Activated gamma-delta T cell treated with anti-CD3 and anti-CD28 coated beads, Interleukin-2, amount 50 U/mL, for 16 hours (primary cell): ENCODE data around the gene ZNF860.
"Not testable (repeated sequence)": the region's sequence is repeated elsewhere in the genome, so short reads cannot be mapped to it uniquely, and the experiment has no call there.

ENCODE experiments used
- DNase-seq: peaks from one replicate; pipeline ENCODE4 v3.0.0-alpha.2; 2020; ENCODE audit warnings: low read depth

ZNF860 gene

DNA sequence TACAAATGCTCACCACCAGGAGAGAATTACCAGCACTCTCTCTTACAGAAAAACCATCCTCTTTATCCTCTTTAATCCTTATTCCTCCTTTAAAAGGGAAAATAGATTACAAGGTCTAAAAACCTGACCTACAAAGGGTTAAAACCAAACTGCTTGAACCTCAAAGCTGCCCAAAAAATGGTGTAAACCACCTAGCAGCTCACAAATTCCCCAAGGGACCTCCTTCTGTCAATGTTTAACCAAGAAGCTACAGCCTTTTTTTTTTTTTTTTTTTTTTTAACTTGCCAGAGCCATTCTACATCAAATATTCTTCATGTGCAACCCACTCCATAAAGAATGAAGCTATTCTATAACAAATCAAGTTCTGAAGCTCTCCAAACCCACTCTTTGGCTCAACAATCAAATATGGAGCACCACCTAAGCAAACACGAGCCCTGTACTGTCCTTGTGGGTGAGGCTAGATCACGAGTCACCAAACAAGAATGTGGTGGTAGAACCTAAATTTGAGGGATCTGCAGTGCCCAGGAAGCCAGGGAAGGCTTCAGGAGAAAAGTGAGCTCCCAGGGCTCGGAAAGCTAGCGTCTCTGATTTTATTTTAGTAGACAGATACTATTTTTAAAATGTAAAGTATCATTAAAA lies 20.6 kb upstream of the ZNF860 start:
- DNase-seq, result no peak

DNA sequence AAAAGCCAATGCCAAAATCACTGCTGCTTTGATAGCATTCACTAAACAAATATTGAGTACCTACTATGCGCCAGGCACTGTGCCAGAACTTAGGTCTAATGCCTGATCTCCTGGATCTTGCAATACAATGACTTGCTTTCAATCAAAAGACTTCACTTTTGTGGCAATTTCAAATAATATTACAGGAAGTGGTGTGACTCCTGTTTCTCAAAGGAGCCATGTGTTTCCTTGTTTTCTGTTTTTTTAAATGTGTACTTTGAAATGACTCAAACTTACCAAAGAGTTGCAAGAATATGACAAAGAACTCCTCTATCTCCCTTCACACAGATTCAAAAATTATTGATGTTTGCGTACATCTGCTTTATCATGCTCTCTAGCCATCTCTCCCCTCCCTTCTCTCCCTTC lies 18.7 kb upstream of the ZNF860 start:
- no peak for DNase-seq

DNA sequence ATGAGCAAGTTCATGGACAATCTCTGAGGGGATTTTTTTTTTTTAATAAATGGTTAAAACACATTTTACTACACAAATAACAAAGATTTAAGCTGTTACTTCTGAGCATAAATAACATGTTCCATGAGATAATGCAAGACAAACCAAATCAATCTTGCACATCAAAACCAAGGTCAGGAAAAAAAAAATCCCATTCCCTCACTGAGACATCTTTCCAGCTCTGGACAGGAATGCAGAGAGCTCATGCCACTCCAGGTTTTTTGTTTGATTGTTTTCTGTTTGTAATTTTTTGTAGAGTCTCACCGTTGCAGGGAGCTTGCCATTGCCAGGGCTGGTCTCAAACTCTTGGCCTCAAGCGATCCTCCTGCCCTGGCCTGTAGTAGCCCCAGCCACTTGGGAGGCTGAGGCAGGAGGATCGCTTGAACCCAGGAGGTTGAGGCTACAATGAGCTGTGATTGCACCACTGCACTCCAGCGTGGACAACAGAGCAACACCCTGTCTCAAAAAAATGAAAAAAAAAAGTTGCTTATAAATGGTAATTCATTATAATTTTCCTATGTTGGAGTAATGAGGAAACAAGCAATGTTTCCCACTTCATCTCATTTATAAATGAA lies 14.5 kb upstream of the ZNF860 start:
- DNase-seq, result no peak

DNA sequence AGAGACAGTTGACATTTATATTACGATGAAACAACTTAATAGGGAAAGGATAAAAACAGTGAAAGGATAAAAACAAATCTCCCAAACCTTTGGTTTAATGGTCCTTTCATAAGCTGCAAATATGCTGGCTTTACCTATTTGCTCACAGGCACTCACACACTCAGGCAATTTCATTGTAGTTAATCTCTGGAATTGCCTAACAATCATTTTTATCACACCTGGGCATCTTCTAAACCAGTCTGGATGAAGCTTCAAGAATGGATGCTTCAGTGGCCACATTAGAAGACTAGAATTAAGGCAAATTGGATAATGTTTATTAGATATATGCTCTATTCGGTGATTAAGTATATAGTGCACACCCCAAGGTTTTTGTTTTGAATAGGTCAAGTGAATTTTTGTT lies 14.0 kb upstream of the ZNF860 start:
- no peak for DNase-seq

DNA sequence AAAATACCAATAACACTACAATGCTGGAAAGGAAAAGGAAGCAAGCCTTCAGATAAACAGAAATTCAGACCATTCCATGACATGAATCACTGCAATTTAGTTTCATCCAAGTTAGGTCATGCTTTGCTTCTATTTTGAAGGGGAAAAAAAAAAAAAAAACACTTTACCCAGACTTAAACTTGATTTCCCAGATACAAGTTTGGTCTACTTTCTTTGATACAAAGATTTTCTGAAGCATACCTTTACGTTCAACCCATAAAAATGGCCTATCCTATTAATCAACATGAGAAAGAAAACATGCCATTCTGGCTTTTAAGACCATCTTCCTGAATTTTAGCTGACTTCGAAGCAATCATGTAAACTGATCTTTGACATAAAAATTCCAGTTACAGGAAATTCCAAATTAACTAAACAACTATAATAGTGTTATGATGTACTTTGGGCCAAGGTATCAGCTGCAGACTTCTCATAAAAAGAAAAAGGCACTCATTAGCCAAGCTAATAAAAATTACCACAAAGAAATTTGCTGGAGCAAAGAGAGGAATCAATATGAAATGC lies 13.1 kb upstream of the ZNF860 start:
- no peak for DNase-seq

- no peak for DNase-seq
These were observed 12.6 kb upstream of the ZNF860 start for GRCh38 chr3:31968927-31969418.

GRCh38 chr3:31971607-31972006 lies 9.9 kb upstream of the ZNF860 start:
- DNase-seq, result no peak

DNA sequence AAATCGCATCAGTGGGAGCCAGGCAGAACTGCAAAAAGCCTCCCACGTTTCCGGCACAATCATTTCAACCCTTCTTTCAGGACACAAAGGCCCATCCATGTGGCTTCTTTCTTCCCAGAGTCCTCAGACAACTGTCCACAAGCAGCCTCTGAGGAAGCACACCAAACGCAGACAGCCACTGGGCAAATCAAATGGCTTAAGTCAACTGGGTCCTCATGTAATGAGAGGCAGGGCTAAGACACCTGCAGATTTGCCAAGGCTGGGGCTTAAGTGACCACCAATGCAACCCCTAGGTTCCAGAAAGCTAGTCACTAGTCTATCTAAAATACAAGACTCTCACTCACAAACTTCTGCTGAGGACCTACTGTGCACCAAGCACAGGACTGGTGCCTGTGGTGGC lies 8.5 kb upstream of the ZNF860 start:
- no peak for DNase-seq

GRCh38 chr3:31973837-31974236 lies 7.7 kb upstream of the ZNF860 start:
- DNase-seq, result no peak

DNA sequence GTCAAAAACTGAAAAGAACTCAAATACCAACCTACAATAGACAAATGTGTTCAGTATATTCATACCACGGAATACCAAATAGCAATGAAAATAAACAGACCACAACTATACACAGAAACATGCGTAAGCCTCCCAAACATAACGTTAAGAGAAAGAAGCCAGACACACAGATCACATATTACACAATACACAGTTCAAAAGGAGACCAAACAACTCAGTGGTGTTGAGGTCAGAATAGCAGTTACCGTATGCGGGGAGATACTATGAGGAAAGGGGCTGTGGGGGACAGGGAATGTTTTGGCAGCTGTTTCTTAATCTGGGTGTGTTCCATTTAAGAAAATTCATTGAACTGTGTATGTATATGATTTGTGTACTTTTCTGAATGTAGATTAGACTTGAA lies 7.1 kb upstream of the ZNF860 start:
- no peak for DNase-seq

DNA sequence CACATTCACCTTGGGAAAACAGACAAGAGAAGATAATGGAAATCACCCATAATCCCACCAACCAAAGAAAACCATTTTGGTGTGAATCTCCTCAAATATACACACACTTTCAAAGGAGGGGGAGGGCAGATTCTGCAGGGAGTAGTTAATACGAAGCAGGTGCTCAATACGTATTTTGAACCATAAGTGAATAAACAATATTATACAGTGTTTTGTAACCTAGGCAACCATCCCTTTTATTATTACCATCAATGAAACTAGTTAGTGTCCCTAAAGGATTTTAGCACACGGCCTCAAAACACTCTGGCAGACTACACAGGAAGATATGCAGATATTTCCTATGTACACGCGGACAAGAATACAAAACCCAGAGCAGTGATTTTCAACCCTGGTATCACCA lies 6.6 kb upstream of the ZNF860 start:
- no peak for DNase-seq

GRCh38 chr3:31976302-31976701 lies 5.2 kb upstream of the ZNF860 start:
- no peak for DNase-seq

DNA sequence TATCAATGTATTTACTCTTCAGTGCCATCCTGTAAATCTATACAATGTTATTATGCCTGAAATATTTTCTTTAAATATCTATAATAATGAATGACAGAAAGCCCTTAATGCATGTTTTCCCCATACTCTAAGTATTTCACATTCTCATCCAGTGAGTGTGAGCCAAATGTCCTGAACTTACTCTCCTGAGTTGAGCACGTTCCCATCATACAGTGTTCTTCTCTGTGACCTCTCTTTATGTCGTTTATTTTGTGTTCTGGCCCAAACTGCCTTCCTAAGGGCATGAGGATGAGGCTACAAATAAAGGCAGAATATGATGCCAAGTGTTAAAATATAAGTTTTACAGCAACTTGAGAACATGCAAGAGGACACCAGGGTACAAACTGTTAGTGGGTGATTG lies 3.8 kb upstream of the ZNF860 start:
- no peak for DNase-seq

DNA sequence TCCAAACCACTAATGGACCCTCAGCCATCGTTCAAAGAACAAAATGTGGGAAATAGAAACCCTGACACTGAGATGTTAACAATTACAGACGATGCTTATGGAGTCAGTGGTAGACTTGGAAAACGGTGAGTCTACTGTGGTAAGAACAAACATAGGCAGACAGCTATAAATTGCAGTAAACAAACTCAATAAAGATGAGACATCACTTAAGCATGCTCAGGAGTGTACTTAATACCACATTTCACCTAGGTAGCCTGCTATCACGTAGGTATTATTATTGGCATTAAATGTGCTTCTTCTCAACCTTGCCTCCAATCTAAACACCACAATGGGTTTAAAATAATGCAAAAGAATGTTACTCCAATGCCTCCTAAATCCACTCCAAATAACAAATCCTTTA lies 3.0 kb upstream of the ZNF860 start:
- no peak for DNase-seq

GRCh38 chr3:31979001-31979697 lies 2.4 kb upstream of the ZNF860 start:
- DNase-seq, result no peak

GRCh38 chr3:31980530-31981205 lies 882 bp upstream of the ZNF860 start:
- DNase-seq, result no peak

DNA sequence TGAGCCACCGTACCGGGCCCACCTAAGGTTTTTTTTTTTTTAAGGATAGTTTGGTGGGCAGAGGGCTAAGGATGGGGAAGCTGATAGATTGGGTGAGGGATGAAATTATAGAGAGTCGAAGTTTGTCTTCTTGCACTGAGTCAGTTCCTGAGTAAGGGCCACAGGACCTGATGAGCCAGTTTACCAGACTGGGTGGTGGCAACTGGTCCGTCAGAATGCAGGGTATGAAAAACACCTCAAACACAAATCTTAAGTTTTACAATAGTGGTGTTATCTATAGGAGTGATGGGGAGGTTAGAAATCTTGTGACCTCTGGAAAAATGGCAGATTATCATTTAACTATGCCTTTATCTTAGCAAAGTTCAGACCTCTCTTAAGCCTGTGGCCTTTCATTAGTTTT lies 2.8 kb downstream of the ZNF860 start:
- DNase-seq, result no peak

DNA sequence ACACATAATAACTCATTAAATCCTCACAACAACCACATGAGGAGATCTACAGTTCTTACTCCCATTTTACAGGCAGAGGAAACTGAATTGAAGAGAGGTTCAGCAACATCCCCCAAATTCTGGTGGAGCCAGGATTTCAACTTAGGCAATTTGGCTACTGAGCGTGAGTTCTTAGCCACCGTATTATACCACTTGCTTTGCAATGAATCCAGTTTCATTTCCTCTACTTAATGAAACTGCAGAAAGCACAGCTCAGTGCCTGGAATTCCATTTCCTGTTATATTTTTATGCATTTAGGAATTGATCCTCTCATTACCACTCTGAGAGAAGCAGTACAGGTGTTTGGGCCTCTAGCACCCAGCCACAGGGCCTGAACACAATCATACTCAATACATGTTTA lies 4.3 kb downstream of the ZNF860 start:
- DNase-seq, result no peak

DNA sequence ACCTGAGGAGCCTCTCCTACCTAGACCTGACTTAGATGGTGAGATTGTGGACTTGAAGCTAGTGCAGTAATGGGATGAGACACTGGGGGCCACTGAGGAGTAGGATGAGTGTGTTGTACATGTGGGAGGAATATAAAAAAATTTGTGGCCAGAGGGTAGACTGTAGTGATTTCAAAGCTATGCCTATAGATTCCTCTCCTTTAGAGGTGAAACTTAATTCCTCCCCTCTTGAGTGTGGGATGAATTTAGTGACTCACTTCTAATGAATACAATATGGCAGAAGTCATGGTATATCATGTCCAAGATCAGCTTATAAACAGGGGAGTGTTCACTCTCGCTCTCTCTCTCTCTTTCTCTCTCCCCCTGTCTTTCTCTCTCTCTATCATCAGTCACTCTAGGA lies 6.7 kb downstream of the ZNF860 start:
- DNase-seq, result no peak

DNA sequence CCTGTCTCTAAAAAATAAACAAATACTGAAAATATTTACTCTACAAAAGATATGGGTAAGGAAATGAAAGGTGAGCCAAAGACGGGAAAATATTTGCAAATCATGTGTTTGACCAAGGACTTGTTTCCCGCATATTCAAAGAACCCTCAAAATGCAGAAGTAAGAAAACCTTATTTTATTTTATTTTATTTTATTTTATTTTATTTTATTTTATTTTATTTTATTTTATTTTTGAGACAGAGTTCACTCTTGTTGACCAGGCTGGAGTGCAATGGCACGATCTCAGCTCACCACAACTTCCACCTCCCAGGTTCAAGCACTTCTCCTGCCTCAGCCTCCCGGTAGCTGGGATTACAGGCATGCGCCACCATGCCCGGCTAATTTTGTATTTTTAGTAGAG lies 11.4 kb downstream of the ZNF860 start:
- DNase-seq, result not testable (repeated sequence)

GRCh38 chr3:31993843-31994242 lies 12.3 kb downstream of the ZNF860 start:
- DNase-seq, result no peak

DNA sequence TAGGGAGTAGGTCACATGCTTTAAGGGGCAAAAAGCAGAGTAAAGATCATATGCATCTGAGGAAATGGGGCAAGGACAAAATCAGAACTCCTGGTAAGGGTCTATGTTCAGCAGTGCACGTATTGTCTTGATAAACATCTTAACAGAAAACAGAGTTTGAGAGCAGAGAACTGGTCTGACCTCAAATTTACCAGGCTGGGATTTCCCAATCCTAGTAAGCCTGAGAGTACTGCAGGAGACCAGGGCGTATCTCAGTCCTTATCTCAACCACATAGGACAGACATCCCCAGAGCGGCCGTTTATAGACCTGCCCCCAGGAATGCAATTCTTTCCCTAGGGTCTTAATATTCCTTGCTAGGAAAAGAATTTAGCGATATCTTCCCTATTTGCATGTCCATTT lies 13.5 kb downstream of the ZNF860 start:
- DNase-seq, result not testable (repeated sequence)

DNA sequence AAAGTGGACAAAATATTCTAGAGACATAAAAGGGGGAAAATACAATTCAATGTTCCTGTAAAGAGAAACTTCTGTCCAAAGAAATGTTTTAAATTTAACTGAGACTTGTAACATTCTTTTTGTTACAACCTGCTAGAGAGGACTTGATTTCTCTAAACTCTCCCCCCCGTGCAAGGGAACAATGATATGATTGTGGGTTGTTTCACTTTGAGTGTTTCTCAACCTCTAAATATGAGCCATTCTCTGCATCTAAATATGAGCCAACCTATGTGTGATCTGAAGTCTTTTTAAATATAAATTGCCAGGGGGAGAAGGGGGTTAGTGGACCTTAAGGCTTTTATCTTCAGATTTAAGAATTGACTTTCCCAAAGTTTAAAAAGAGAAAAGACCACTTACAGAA lies 14.6 kb downstream of the ZNF860 start:
- DNase-seq, result no peak
